SKM-1 treated with dmso at 0.1 percent for 144 hours (cell line): Measurements from ENCODE around the gene BCL11B.

Source experiments
- DNase-seq: peaks from one replicate; lab custom pipeline; 2025; ENCODE audit not compliant: unreplicated experiment; lab: John Stamatoyannopoulos, UW

Gene BCL11B

DNA sequence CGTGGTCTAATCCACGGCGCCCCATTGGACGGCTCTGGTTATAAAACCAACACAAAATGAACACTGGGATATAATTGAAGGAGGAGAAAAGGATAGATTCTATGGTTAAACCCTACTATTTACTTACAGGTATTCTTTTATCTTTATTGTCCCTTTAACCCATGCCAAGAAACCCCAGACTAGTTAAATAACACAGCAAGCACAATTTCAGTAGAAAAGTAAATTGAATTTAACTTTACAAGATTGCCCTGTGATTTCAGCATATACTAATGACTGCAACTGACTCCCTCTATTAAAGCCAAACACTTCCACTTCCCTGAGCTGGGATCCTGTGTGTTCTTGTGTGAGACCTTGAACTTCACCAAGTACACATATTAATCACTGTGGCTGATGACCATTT is 45.3 kb downstream of the BCL11B start:
- no peak for DNase-seq

DNA sequence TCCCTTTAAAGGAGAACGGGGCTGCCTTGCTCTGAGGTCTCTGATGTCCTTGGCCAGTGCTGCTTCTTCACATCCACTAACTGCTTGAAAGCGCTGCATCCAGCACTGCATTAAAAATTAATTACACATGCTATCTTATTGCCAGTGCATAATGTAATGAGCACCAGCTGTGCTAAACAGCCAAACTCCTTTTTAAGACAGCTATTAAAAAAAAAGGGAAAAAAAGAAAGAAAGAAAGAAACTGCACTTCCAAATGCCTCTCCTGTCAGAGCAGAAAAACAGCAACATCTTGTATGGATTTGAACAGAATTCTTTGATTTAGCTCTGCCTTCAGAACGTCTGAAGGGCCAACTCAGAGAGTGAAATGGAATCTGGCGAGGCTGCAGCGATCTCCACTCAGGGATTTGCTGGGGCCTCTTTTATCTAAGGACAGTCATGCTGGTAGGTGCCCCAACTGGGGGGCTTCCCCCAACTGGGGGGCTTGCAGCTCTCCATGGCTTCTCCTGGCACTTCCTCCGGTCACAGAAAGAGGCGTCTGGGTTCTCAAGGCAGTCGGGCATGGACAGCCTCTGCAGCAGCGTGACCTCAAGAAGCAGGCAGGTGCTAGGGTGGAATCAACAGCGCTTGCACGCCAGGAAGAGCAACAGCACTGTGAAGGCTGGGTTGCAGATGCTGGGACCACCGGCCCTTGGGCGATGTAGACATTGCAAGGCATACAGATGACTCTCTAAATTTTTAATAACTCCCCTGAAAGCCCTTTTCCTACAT is 46.4 kb downstream of the BCL11B start:
- no peak for DNase-seq

DNA sequence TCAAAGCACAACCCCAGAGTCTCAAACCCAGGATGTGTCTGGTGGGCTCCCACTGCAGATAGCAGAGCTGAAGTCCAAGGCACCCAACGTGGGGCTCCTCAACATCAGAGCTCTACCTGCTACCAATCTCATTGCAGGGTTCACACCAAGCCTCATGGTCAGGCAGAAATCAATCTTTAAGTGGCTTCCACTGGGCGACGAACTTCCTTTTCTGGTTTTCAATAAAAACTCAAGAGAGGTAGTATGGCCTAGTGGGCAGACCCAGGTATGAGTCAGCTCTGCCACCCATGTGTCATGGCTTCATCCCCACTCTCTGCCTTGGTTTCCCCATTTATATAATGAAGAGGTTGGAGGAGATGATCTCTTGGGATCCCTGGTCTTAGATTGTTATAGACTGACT is 47.0 kb downstream of the BCL11B start:
- DNase-seq: no peak

DNA sequence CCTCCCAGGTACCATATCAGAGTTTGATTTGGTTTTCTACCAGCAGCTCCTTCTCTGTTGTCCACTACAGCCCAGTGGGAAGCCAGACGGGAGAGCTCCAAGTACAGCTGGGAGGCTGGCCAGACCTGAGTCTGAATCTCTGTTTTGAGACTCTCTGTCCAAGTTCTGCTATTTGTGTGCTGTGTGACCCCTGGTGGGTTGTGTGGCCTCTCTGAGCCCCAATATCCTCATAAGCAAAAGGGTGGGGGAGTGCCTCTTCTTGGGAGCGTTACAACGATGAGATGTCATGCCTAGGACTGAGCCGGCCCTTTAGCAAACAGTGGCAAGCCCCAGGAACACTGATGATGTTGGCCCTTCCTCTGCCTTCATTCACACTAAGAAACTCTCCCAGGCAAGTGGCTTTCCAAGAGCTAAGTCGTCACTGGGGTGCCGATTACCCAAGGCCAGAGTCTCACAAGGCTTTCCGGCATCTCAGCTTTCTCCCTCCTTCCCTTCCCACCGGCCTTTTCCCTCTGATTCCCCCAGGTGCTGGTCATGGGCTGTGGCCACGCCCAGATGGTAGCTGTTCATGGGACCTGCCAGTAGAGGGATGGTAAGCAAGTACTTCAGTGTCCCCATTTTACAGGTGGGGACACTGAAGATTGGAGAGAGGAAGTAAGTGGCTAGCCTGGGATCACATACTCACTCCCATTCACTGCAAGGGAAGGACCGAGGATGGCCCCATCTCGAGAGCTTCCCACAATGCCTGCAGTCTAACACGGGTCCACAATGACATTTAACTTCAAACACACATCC is 47.7 kb downstream of the BCL11B start:
- DNase-seq: no peak

DNA sequence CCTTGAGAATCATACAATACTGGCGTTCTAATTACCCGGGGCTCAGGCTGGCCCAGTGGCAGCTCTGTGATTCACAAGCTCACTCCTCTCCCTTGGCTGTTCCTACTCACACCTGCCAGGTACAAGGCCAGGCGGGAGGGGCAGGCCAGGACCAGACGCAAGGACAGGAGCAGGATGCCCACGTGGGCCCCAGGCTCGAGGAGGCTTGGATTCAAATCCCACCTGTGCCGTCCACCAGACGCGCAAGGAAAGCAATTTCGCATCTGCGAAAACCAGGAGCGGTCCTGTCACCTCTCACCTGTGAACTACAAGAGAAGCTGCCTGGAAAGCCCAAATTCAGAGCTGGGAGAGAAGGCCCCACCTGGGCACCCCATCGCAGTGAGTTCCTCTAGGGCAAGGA is 50.6 kb downstream of the BCL11B start:
- DNase-seq: no peak

DNA sequence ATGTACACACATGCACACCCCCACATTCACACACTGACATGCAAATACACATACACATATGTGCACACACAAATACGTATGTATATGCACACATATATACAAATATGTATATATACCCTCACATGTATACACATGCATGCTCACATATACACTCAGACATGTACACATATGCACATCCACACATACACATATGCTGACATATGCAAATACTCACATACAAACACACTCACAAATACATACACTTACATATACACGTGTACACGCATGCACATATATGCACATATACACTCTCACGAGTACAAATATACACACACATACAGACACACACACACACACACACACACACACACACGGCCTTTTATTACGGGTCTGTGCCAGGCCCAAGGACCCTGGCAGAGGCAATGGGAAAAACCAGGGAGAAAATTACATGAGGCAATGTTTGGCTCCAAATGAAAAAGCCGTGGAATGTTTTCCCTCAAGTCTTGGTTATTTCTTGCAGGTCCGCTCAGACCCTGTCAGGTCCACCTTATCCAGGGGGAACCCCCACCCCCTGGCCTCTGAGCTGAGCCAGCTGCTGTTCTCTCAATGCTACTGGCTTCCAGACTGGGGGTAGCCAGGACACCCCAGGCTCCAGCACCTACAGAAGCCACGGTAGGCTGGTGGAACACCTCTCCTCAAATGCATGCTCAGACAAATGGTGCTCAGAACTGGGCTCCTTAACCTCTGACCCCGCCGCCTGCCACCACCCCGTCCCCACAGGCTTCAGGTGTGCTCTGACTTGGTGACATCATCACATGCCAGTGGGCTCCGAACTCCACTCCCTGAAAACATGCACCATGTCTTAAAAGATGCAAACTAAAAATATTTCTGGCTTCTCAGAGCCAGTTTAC is 54.7 kb downstream of the BCL11B start:
- DNase-seq: no peak

DNA sequence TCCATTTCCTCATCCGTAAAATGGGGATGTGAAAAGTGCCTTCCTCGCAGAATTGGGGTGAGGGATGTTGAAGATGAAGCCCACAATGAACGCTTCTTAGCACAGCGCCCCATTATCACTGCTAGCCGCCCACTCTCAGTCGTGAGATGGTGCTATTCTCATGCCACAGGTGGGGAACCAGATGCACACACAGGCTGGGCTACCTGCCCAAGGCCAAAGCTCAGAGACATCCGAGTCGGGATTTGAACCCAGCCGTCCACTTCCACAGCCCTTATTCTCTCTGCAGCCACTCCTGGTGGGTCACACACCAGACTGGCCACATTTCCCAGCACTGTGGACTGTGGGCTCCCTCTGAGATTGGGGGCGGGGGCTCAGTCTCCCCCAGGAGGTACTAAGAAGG is 55.8 kb downstream of the BCL11B start:
- no peak for DNase-seq

DNA sequence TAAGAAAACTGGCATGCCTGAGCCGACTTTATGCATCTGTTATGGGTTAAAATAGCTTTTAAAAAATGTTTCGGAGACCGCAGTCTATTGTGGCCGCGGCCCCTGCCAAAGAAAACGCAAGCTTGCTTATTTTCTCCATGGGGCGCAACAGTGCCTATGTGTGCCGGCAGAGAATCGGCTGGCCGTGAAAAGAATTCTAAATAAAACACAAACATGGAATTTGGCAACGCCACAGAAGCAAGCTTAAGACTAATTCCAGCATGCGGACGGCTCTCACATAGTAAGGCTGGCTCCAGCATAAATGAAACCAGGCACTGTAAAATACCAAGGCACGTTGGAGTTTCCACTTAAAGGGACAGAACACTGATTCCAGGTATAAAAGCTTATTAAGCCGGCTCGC is 56.7 kb downstream of the BCL11B start:
- no peak for DNase-seq

DNA sequence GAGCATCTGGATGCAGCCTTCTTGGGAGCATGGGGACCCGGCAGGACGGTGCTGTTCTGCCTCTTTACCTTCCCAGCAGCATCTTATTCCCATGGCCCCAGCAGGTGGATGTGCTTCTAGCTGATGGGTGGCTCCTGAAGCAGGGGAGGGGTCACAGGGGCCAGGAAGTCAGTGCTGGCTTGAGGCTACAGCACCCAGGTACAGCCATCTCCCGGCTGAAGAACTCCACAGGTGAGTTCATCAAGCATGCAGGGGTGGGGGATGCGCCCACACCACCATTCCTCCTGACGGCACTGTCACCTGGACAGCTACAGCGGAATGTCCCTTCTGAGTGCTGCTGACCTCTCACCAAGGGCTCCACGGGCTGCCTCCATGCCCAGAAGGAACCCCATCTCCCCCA is 57.3 kb downstream of the BCL11B start:
- no peak for DNase-seq

DNA sequence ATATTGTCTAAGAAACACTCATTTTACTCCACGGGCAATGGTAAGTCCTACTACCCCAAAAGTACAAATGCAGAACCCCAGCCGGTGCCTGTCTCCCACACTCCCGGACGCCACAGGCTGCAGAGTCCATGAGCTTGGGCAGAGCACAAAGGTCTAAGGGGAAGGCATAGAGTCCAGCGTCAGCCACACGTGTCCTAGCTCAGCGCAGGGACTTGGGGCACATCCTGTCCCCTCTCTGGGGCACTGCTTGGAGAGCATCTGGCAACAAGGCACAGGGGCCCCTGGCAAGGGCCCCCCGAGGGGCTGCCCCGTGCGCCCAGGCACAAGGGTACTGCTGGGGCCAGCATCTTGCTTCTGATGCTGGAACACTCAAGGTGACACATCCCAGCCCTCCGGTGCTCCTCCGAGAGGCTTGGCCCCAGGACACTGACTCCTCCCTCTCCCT is 58.4 kb downstream of the BCL11B start:
- no peak for DNase-seq

DNA sequence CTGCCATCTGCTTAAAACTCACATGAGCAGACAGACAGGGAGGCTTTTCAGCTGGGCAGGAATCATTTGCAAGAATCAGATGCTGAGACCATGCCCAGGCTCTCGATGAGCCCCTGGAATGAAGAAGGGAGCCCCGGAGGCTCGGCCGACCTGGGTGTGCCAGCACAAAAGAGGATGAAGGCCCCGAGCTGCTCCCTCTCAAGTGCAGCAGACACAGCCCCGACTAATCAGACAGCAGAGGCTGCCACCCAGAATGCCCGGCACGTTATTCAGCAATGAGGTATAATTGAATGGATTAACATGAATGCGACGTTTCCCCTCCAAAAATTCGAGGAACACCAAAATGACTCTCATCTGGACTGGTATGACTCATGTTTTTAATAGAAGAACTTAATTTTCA is 58.9 kb downstream of the BCL11B start:
- no peak for DNase-seq

DNA sequence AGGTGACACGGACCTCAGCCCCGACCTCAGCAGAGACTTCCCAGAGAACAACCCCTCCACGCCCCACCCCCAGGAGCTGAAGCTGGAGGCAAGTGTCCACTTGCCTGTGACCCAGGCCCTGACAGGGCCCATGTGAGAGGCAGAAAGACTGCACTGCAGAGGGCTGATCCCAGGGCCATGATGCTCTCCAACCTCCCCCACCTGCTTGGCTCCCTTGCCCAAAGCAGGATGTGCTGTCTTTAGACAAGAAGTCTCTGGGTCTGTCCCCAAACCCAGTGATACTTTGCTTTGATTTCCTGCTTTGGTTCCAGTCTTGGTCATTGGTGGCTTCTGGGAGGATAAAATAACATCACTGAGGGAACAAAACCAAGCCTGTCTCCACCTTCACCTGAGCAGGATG is 59.4 kb downstream of the BCL11B start:
- no peak for DNase-seq

DNA sequence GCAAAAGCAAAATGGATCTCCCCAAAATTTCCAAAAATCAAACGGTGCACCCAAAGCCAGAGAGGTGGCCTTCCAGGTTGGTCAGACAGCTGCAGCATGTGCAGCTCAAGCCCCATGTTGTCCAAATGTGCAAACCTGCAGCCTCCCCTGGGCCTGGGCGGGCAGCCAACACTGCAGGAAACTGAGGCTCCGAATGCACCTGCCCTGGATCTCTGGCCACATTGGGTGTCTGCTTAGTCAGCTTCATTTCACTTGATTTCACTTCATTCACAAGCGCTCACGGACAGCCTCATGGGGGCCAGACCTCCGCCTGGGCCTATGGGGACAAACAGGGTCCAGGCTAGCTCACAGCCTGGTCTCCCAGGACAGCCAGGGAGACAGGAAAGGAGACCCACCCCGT is 59.8 kb downstream of the BCL11B start:
- no peak for DNase-seq

DNA sequence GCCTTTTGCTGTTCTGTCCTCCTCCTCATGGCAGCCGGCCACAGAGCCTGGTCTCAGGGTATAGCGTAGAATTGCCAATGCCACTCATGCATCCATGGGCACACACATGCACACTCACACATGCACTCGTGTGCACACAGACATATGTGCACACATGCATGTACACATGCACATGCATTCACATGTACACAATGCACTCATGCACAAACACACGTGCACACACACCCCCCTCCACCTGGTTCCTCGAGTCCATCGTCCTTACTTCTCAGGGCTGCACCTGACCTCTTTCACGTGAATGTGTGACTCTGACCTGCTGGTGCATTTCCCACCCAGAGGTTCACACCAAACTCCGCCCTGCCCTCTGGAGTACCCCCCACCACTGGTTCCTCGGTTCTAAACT is 60.6 kb downstream of the BCL11B start:
- DNase-seq: no peak

DNA sequence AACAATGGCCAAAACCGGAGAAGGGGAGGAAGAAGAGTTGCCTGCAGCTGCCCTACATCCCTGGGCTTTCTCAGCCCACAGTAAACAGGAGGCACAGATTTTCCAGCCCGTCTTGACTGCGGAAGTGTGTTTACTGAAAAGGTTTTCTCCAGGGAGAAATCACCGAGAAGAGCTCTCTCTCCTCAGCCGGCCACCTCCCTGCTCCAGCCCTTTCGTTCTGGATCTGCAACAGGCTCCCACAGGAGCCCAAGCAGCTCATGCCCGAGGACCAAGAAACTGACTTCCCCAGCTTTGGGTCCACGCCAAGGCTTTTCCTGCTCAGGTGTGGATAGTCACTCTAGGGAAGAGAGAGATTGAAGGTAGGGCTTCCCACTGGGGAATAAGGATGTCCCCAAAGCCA is 61.7 kb downstream of the BCL11B start:
- no peak for DNase-seq

DNA sequence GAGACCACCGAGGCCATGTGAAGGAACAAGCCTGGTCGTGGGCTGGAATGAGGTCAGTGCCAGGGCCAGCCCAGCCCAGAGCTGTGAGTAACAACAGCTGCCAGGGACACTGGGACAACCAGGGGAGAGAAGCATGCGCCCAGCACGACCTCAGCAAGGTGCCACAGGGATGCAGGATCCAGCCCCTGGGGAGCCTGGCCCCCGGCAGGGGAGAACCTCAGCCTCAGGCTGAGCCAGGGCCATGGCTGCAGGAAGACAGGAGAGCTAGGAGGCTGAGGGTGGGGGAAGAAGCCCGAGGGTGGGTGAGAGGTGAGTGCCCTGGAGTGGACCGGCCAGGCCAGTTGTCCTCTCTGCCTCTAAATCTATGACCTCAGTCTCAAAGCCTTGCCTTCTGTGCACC is 62.6 kb downstream of the BCL11B start:
- no peak for DNase-seq

DNA sequence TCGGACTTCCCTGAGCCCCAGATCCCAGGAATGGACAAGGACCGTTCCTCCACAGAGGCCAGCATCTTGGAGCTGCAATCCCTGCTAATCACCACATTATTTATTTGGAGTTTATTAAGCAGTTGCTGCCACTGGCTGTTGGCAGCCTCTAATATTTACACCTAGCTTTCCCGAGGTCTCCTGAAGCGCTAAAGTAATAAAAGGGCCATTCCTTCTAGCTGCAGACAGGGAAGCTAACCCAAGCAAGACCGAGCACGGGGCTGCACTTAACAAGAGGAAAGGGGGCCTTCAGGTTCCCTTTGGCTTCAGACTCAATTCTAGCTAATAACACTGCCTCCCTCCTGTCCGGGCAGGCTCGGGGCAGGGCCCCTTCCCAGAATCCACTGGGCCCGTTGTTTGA is 63.7 kb downstream of the BCL11B start:
- DNase-seq: no peak

DNA sequence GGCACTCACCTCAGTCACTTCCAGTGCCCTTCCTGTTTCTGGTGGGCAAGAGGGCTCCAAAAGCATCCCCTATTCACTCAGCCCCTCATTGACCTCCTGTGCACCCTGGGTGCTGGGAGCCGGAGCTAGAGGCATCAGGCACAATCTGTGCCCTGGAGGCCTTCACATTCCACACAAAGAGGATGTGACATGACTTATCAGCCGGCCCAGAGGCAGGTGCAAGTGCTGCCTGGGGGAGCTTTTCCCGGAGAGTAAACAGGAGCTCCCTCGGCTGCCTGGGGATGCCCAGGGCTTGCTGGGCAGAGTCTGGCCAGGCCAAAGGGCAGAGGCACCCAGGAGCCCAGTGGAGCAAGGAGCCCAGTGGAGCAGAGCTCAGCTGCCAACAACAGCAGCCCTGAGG is 64.5 kb downstream of the BCL11B start:
- no peak for DNase-seq

DNA sequence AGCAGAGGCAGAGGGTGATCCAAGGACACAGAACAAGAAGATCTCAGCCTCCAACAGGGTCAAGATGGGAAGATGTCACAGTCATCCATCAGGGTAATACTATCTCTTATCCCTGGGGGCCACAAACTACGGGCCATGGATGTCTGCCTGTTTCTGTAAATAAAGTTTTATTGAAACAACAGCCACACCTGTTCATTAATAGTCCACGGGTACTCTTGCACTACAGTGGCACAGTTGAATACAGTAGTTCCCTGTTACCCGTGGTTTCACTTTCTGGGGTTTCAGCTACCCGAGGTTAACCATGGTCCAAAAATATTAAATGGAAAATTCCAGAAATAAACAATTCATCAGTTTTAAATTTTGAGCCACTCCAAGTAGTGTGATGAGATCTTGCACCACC is 65.9 kb downstream of the BCL11B start:
- DNase-seq: no peak

DNA sequence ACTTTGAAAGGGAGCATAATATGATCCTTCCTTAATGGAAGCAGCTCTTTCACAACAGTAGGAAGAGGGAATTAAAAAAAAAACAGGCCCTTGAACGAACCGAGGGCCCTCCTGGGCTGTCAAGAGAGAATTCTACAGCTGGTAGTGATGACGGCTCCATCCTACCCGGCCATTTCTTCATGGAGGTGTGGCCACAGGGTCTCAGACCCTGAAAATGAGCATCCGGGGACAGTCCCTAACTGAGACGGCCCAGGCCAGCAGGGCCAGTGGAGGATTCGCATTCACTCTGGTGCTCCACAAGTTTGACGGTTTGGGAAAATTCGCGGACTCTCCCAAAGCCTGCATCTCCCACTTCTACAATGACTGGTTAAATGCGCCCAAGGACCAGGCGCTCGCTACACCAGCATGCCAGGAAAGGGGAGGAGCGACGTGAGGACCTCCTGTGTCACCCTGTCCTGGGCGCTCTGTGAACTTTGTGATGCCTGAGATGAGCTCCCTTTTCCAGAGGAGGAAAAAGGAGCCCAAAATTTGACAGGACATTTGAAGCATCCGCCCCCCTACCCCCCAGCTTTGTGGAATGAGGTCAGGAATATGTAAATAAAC is 66.8 kb downstream of the BCL11B start:
- no peak for DNase-seq

DNA sequence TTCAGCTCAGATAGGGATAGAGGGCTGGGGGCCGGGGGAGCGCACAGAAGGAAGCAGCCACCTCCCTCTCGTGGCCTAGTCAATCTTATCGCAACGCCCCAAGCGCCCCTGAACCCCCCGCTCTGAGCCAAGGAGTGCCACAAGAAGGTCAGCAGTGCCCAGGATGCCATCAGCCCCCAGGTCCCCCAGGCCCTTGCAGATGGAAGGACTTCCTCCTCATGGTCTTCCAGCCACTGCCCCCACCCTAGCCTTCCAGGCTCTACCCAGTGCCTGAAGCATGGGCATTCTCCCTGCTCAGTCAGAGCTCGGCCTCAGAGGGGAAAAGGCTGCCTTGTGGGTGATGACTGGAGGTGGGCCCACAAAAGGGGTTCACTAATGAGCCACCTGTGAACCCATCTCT is 68.2 kb downstream of the BCL11B start:
- no peak for DNase-seq
